NK-92 (cell line): ENCODE results near the gene ESPN.

ENCODE experiments used
- DNase-seq: peaks from one replicate; lab custom pipeline; 2025; ENCODE audit not compliant: unreplicated experiment; lab: John Stamatoyannopoulos, UW

Gene ESPN

GRCh38 chr1:6463120-6463412 lies 38.5 kb downstream of the ESPN start:
- DNase-seq = no peak

- DNase-seq = no peak
These were observed 39.9 kb downstream of the ESPN start for GRCh38 chr1:6464514-6464836.

DNA sequence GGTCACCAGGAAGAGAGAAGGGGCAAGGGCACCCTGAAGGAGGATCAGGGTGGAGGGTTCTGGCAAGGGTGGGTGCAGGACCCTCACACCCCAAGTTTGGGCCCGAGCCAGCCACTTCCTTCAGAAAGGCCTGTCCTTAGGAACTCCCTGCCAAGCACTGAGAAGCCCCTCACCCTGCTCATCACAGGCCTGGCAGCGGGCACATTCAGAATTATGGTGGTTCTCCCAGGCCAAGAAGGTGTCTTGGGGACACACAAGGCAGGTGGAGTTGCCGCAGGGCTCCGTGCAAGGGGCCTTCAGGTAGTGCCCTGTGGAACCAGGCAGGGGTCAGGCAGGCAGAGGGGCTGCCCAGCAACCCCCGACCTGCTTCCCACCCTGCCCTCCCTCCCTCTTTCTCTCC lies 40.3 kb downstream of the ESPN start:
- DNase-seq = no peak

DNA sequence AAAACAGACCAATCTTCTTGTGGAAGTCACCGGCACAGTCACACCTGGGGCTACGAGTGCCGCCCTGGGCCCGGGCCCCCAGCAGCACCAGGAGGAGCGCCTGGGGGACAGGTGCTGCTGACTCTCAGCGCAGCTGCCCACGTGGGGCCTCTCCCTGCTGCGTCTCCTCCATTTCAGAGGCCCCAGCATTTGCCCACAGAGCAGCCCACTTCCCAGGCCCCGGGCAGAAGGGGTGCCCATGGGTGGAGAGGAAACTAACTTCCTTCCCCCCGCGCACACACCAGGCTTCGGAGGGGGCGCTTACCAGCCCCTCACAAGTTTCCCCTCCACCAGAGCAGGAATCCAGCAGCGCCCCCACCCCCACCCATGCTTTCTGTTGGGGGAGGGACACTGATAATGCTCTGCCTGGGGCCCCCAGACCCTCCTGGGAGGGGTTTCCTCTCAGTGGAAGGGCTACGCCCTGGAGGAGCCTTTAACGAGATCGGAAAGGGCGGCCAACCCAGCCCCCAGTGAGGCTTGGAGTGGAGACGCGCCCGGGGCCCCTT lies 41.0 kb downstream of the ESPN start:
- DNase-seq = no peak

DNA sequence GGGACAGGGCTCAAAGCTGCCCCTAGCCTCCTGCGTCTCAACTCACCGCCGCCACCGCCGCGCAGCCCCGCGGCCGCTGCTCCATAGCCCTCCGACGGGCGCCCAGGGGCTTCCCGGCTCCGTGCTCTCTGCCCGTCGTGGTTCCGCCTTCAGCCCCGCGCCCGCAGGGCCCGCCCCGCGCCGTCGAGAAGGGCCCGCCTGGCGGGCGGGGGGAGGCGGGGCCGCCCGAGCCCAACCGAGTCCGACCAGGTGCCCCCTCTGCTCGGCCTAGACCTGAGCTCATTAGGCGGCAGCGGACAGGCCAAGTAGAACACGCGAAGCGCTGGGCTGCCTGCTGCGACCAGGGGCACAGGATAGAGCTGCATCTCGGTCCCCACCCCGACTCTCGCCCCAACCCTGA lies 41.4 kb downstream of the ESPN start, which contains the start of gene TNFRSF25:
TNFRSF25 (minus strand) TSS at position 151 of the 400 bp plus-strand sequence; CDS start at position 85, 66 bp downstream.
- no peak for DNase-seq

- no peak for DNase-seq
These were observed 42.2 kb downstream of the ESPN start for GRCh38 chr1:6466751-6467150.

- DNase-seq = no peak
These were observed 42.6 kb downstream of the ESPN start for GRCh38 chr1:6467224-6467623.

DNA sequence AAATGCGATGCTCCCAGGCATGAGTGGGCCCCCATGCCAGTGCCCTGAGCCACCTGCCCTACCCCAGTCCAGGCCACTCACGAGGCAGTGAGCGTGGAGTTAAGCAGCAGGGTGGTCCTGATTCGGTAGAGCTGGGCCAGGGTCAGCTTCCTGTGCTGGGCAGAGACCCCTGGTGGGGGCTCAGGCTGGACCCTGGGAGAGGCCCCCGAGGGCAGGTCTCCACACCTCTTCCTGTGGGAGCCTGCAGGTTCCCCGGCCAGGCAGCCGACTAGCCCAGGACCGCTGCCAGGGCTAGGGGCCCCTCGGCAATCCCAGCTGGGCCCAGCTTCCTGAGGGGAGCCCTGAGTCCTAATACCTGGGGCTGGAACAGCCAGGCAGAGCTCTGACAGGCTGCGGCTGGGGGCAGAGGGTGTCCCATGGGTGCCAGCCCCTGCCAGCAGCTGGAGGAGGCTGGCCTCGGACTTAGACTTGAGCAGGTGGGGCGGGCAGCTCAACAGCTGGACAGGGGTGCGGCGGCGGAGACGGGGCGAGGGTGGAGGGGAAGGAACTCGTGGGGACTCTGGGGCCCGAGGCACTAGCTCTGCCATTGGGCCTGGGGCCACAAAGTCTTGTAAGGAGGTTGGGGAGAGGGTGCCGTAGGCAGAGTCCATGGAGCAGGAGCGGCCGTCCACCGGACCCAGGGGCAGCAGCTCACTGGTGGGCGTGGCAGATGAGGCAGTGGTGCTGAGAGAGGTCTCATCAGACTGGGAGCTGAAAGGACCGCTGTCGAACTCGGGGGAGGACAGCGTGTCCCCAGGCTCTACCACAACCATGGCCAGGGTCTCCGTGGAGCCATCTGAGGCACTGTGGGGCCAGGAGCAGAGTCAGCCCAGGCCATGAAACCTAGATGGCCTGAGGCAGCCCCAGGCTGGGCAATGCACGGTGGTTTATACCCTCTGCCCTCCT lies 43.4 kb downstream of the ESPN start:
- no peak for DNase-seq

- DNase-seq = no peak
These were observed 44.3 kb downstream of the ESPN start for GRCh38 chr1:6468729-6469461.

- DNase-seq = no peak
These were observed 45.8 kb downstream of the ESPN start for GRCh38 chr1:6470132-6471085.

GRCh38 chr1:6471086-6471969 lies 46.8 kb downstream of the ESPN start:
- DNase-seq = no peak

DNA sequence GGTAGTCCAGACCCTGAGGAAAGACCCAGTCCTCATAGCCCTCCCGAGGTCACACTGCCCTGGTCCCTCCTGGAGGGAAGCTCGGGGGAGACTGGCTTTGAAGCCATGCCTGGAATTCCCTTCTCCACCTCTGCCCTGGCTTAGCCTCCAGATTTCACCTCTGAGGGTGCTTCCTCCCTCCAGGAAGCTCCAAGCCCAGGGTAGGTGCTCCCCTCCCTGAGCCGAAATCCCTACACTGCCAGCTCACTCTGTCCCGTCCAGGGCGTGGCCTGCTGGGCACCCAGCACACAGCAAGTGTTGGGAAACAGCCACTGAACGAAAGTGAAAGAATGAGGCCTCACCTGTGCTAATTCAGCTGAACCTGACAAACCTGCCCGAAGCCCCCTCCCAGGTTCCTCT lies 47.4 kb downstream of the ESPN start:
- no peak for DNase-seq

DNA sequence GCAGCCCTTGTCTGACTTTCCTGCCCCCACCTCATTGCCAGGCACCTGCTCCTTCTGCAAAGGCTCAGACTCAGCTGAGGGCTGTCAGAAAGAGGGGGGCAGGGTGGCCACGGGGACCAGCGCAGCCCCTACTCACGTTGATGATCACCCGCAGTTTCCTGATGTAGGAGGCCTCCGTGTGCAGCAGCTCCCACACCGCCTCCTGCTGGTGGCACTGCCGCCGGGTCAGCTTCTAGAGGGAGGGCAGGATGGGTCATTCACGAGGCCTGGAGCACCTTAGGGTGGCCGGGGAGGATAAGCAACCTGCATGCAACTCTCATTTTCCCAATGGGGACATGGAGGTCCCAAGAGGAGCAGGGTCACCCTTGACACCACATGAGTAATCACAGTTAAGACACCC lies 47.8 kb downstream of the ESPN start:
- DNase-seq = no peak

DNA sequence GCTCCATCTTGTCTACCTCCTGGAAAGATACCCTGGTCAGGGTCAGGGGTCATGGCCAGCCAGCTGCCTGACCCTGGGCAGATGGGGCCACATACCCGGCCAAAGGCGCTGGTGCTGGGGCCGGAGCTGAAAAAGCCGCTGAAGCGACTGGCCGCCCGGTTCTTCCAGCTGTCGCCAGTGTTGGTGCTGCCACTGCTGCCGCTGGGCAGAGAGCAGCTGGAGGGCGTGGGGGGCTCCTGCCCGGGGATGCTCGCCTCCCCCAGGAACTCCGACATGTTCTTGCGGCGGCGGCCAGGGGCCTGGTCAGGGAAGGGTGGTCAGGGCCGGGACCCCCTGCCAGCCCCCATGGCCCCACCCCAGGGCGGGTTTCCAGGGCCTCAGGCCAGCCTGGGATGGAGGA lies 48.6 kb downstream of the ESPN start:
- DNase-seq = no peak

DNA sequence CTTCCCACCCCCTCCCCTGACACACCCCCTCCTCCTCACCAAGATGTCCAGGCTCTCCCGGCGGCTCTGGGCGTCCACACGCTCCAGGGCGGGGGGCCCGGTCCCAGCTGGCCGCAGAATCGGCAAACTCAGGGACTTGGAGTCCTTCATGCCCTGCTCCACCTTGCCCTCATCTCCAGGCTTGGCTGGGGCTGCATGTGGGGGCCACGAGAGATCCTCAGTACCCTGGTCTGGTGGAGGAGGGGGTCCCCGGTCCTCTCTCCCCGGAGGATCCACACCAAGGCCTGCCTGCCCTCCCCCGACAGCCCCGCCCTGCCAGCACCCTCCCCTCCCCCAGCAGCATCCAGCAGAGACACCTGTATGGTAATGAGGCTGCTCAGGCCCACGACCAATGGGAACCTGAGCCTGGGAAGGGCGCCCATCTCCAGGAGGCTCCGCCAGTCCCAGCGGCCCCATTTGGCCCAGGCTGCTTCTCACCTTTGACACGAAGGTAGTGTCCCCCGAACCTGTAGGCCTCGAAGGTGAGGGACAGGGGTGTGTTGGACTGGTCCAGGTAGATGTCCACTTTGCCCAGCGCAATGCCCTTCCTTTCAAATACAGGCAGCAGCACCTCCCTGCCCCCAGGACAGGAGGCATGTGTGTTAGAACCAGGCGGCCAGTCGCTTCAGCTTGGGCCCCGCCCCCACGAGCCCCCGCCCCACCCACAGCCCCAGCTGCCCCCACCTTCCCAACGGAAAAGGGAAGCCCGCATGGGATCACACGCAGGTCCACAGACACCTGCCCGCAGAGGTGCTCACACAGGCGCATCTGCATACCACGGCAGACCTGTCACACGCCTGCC lies 49.6 kb downstream of the ESPN start:
- DNase-seq = no peak

- DNase-seq = no peak
These were observed 50.3 kb downstream of the ESPN start for GRCh38 chr1:6474815-6475282.

DNA sequence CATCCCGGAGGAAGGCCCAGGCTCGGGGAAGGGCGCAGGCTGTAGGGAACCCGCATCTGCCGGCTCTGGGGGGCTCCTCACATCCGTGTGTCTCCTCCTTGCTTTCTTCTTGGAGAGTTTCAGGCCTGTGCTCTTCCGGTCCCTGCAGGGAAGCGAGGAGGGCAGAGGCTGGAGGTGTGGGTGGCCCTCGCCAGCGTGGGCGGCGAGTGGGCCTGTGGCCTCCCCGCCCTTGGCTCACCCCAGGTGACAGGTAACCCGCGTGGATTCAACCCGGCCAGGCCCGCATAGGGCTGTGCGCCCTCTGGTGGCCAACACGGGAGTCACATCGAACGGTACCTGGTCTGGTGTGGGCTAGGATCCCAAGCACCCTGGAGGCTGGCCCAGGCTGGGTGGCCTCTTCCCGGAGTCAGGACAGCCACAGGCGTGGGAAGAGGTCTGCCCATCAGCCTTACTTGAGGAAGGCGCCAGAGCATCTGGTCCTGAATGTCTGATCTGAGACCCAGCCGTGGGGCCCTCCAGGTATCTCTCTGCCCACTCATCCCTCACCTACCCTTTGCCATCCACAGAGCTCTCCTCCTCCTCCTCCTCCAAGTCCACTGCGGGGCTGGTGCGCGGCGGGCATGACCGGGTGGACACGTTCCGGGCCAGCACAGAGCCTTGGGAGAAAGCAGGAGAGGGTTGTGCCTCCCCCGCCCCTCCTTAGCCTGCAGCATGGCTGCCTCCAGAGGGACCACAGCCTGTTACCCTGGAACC lies 51.0 kb downstream of the ESPN start:
- DNase-seq = no peak

- no peak for DNase-seq
These were observed 51.9 kb downstream of the ESPN start for GRCh38 chr1:6476483-6476882.
